Fibroblast of skin of left quadriceps (primary cell): Measurements from ENCODE around the gene ARHGAP26.

Experiments used
- DNase-seq, 2 experiments: peaks; one replicate each; pipeline ENCODE4 v3.0.0-alpha.2; 2013; ENCODE audit warnings: low read depth in 2 of 2

Gene ARHGAP26

GRCh38 chr5:142749321-142749720 lies 20.9 kb upstream of the ARHGAP26 start:
- DNase-seq, result no peak

- no peak for DNase-seq
Observed at GRCh38 chr5:142753116-142753631, 17.0 kb upstream of the ARHGAP26 start.

GRCh38 chr5:142754031-142754430 lies 16.1 kb upstream of the ARHGAP26 start:
- no peak for DNase-seq

GRCh38 chr5:142756576-142756975 lies 13.6 kb upstream of the ARHGAP26 start:
- no peak for DNase-seq

GRCh38 chr5:142757564-142757963 lies 12.6 kb upstream of the ARHGAP26 start:
- no peak for DNase-seq

- DNase-seq, result no peak
Observed at GRCh38 chr5:142758062-142758795, 11.9 kb upstream of the ARHGAP26 start.

GRCh38 chr5:142758796-142759145 lies 11.4 kb upstream of the ARHGAP26 start:
- no peak for DNase-seq

- DNase-seq, result no peak
Observed at GRCh38 chr5:142763701-142764100, 6.5 kb upstream of the ARHGAP26 start.

GRCh38 chr5:142767178-142767577 lies 3.0 kb upstream of the ARHGAP26 start:
- no peak for DNase-seq

- no peak for DNase-seq
Observed at GRCh38 chr5:142767911-142768310, 2.3 kb upstream of the ARHGAP26 start.

GRCh38 chr5:142769251-142769792 lies 855 bp upstream of the ARHGAP26 start:
- no peak for DNase-seq

GRCh38 chr5:142770650-142771609 lies 753 bp downstream of the ARHGAP26 start:
- no peak for DNase-seq

GRCh38 chr5:142771666-142772065 lies 1.5 kb downstream of the ARHGAP26 start:
- DNase-seq, result no peak

- no peak for DNase-seq
Observed at GRCh38 chr5:142772446-142773293, 2.5 kb downstream of the ARHGAP26 start.

GRCh38 chr5:142777099-142777498 lies 6.9 kb downstream of the ARHGAP26 start:
- DNase-seq, result no peak

GRCh38 chr5:142777850-142778249 lies 7.7 kb downstream of the ARHGAP26 start:
- DNase-seq, result no peak

- DNase-seq, result no peak
Observed at GRCh38 chr5:142779163-142779840, 9.1 kb downstream of the ARHGAP26 start.

GRCh38 chr5:142780871-142781270 lies 10.7 kb downstream of the ARHGAP26 start:
- no peak for DNase-seq

- no peak for DNase-seq
Observed at GRCh38 chr5:142782976-142783530, 12.9 kb downstream of the ARHGAP26 start.

- DNase-seq, result no peak
Observed at GRCh38 chr5:142783601-142784341, 13.6 kb downstream of the ARHGAP26 start.
